ENCODE measurements around the gene SLC6A13. TPM values are rescaled to one million over a fixed set of nuclear protein-coding genes. Genes with fewer than 3 reads are reported as not detected.

Gene SLC6A13
- total RNA-seq, 1 experiment from 2014 or later = 0.37 TPM

Other genes with a start within 250 kb of the SLC6A13 start
- gene IQSEC3, start 196.1 kb downstream of the SLC6A13 start, total RNA-seq (2021) = 1.7 to 2.6 TPM (median 2.2 TPM) in 3 replicates
- gene SLC6A12, start 48.7 kb downstream of the SLC6A13 start, total RNA-seq (2021) = 0.39 to 0.79 TPM (median 0.76 TPM) in 3 replicates
- gene KDM5A, start 126.5 kb upstream of the SLC6A13 start, total RNA-seq (2021) = 49.2 to 57.6 TPM (median 52.0 TPM) in 3 replicates
- gene CCDC77, start 138.8 kb upstream of the SLC6A13 start, total RNA-seq (2021) = 24.2 to 29.7 TPM (median 28.9 TPM) in 3 replicates
- 19.0 to 22.0 TPM (median 20.9 TPM) in 3 replicates for gene B4GALNT3, start 197.1 kb upstream of the SLC6A13 start, total RNA-seq (2021)

All from WTC11 (cell line).